ENCODE measurements around the gene CCL5.

GRCh38 chr17:35900708-35901480 lies 20.7 kb upstream of the CCL5 start:
- no peak for TF ChIP-seq POLR2AphosphoS5 (IDR thresholded peaks at IDR 0.05; ENCODE audit: insufficient read depth, low read depth, low read length)
- no peak for TF ChIP-seq CTCF (IDR thresholded peaks at IDR 0.05; ENCODE audit: extremely low read depth in 1 of 2, insufficient read depth in 1 of 2, low read depth in 1 of 2, low read length in 2 of 2)
- TF ChIP-seq JUN (IDR thresholded peaks at IDR 0.05; ENCODE audit: borderline replicate concordance, insufficient read depth, insufficient read length, low read depth): no peak
- TF ChIP-seq POLR2A (IDR thresholded peaks at IDR 0.05; ENCODE audit: low read depth, low read length): no peak
- TF ChIP-seq EZH2 (IDR thresholded peaks at IDR 0.05; ENCODE audit: borderline replicate concordance, low read depth, low read length, severe bottlenecking): no peak
- TF ChIP-seq MAX (IDR thresholded peaks at IDR 0.05; ENCODE audit: insufficient read depth, insufficient read length): no peak
- TF ChIP-seq GATA2 (IDR thresholded peaks at IDR 0.05; ENCODE audit: insufficient read depth, insufficient read length, low read depth, low read length): no peak
- no peak for TF ChIP-seq FOS (IDR thresholded peaks at IDR 0.05; ENCODE audit: borderline replicate concordance, insufficient read depth, low read length)

Measured in endothelial cell of umbilical vein (primary cell).